Measurements from ENCODE around the gene LRP1. TPM values are rescaled to one million over a fixed set of nuclear protein-coding genes. Genes with fewer than 3 reads are reported as not detected.
A peak's percentile ranks its signal among the peaks of the same experiment; 100 is the strongest.

Gene LRP1
- total RNA-seq, 3 donors from 2014 or later (not counting 1 experiment from before 2014, with no cell fraction given): 6.7 to 13.1 (median 9.5) TPM

GRCh38 chr12:57235728-57236131 lies 107.4 kb downstream of the LRP1 start:
- H3K4me3 Mint-ChIP-seq: no peak overlapping the region
- no peak overlapping the region for H3K27ac Mint-ChIP-seq
- H3K9me3 Mint-ChIP-seq: no peaks in the 10 kb centered on the region
- H3K36me3 Mint-ChIP-seq: peaks cover 9% of the 10 kb centered on the region
- no peak for DNase-seq
- peaks cover 31% of the 10 kb centered on the region for H3K36me3 ChIP-seq (ENCODE audit: control insufficient read depth, insufficient read depth, low read length)
- H3K9me3 ChIP-seq (ENCODE audit: control insufficient read depth, insufficient read depth, low read length): no peaks in the 10 kb centered on the region
- peaks cover 51% of the 10 kb centered on the region for H3K27me3 ChIP-seq (ENCODE audit: control insufficient read depth, insufficient read depth, low read length)
- WGBS (ENCODE audit: insufficient coverage): 62% methylated on average over 8 of the region's 8 CpGs
- peak overlapping the region; percentile 35 for H3K27ac ChIP-seq (ENCODE audit: low read length)
- H3K4me1 ChIP-seq (ENCODE audit: control insufficient read depth, insufficient read depth, low read length): peaks cover 70% of the 10 kb centered on the region
- intact Hi-C loops (cut with micrococcal nuclease): no loop called here
- no peak for TF ChIP-seq CTCF (IDR thresholded peaks at IDR 0.05)
- H3K4me3 ChIP-seq (ENCODE audit: low read length): no peak overlapping the region
- ATAC-seq: no peak
- H3K27me3 Mint-ChIP-seq (ENCODE audit: low read depth in 2 of 2): peaks cover 39 to 45% of the 10 kb centered on the region in 2 donors
- peaks cover 30 to 49% of the 10 kb centered on the region in 2 donors for H3K4me1 Mint-ChIP-seq

- Histone ChIP-seq H3K4me1 (ENCODE audit: control insufficient read depth, insufficient read depth, low read length) (peaks cover 71% of the 10 kb centered on the region), H3K27ac (ENCODE audit: low read length) (no peak overlapping the region), H3K4me3 (ENCODE audit: low read length) (no peak overlapping the region), H3K27me3 (ENCODE audit: control insufficient read depth, insufficient read depth, low read length) (peaks cover 58% of the 10 kb centered on the region), H3K9me3 (ENCODE audit: control insufficient read depth, insufficient read depth, low read length) (no peaks in the 10 kb centered on the region), H3K36me3 (ENCODE audit: control insufficient read depth, insufficient read depth, low read length) (peaks cover 30% of the 10 kb centered on the region)
- TF ChIP-seq CTCF (IDR thresholded peaks at IDR 0.05): no peak
- Mint-ChIP-seq H3K27me3 (ENCODE audit: low read depth in 2 of 2) (peaks cover 45 to 51% of the 10 kb centered on the region in 2 donors), H3K27ac (no peak overlapping the region), H3K4me3 (no peak overlapping the region), H3K9me3 (no peaks in the 10 kb centered on the region), H3K4me1 (peaks cover 33 to 53% of the 10 kb centered on the region in 2 donors), H3K36me3 (peaks cover 9% of the 10 kb centered on the region)
- DNase-seq (no peak), ATAC-seq (no peak)
- 14% methylated on average over 40 of the region's 40 CpGs for WGBS (ENCODE audit: insufficient coverage)
- intact Hi-C loops (cut with micrococcal nuclease): no loop called here
Observed at GRCh38 chr12:57236201-57236924, 108.1 kb downstream of the LRP1 start.

GRCh38 chr12:57236925-57237595 lies 108.8 kb downstream of the LRP1 start:
- intact Hi-C loops (cut with micrococcal nuclease): no loop called here
- Histone ChIP-seq H3K4me3 (ENCODE audit: low read length) (no peak overlapping the region), H3K27ac (ENCODE audit: low read length) (no peak overlapping the region), H3K36me3 (ENCODE audit: control insufficient read depth, insufficient read depth, low read length) (peaks cover 24% of the 10 kb centered on the region), H3K27me3 (ENCODE audit: control insufficient read depth, insufficient read depth, low read length) (peaks cover 64% of the 10 kb centered on the region), H3K4me1 (ENCODE audit: control insufficient read depth, insufficient read depth, low read length) (peaks cover 78% of the 10 kb centered on the region), H3K9me3 (ENCODE audit: control insufficient read depth, insufficient read depth, low read length) (no peaks in the 10 kb centered on the region)
- peaks cover 9% of the 10 kb centered on the region for H3K36me3 Mint-ChIP-seq
- H3K9me3 Mint-ChIP-seq: no peaks in the 10 kb centered on the region
- ATAC-seq (no peak), DNase-seq (peak in 1 of 2 donors; percentile 44)
- H3K27me3 Mint-ChIP-seq (ENCODE audit: low read depth in 2 of 2): peaks cover 52 to 58% of the 10 kb centered on the region in 2 donors
- peaks cover 36 to 60% of the 10 kb centered on the region in 2 donors for H3K4me1 Mint-ChIP-seq
- H3K4me3 Mint-ChIP-seq: peak overlapping the region; percentile 77
- H3K27ac Mint-ChIP-seq: peak overlapping the region; percentile 32 to 48
- no peak for TF ChIP-seq CTCF (IDR thresholded peaks at IDR 0.05)
- WGBS (ENCODE audit: insufficient coverage): 35% methylated on average over 8 of the region's 9 CpGs
